H1 (cell line): ENCODE data around the gene STX17. TPM values are rescaled to one million over a fixed set of nuclear protein-coding genes. Genes with fewer than 3 reads are reported as not detected.
A peak's percentile ranks its signal among the peaks of the same experiment; 100 is the strongest.

ENCODE experiments used
- CTCF ChIA-PET: fragments of 300-600 bp; sonication (Branson Sonifier 250); formaldehyde crosslinking; loops from one replicate; lab custom pipeline; 2021; ENCODE audit not compliant: partially characterized antibody; lab: Charles Lee
- POLR2A ChIA-PET: fragments of 300-600 bp; sonication (Branson Sonifier 250); formaldehyde crosslinking; loops from one replicate; lab custom pipeline; 2021; ENCODE audit warnings: inconsistent platforms; ENCODE audit not compliant: partially characterized antibody; lab: Charles Lee
- DNase-seq, 2 experiments: peaks; one replicate each; pipeline versions ENCODE4 v3.0.0 to v3.0.0-alpha.2; 2010 to 2022; ENCODE audit warnings: low spot score in 2 of 2, low read depth in 1 of 2, mixed read lengths in 1 of 2
- FAIRE-seq: peaks from 2 replicates; lab custom pipeline; 2011; peaks lifted over from hg19 to GRCh38; lab: Jason Lieb, UNC
- H2AFZ ChIP-seq: 2 replicates; pipeline ENCODE4 v1.8.1; 2012; ENCODE audit warnings: low read length, inconsistent platforms
- H2AK5ac ChIP-seq: 2 replicates; pipeline ENCODE4 v1.6.1; 2013; ENCODE audit warnings: low read depth, low read length
- H2BK120ac ChIP-seq: replicated peaks from 2 replicates; pipeline ENCODE3; 2013; ENCODE audit warnings: low read depth, low read length, inconsistent platforms
- H2BK12ac ChIP-seq: 2 replicates; pipeline ENCODE4 v1.6.1; 2013; ENCODE audit warnings: low read depth, low read length
- H2BK15ac ChIP-seq: 2 replicates; pipeline ENCODE4 v1.6.1; 2013; ENCODE audit warnings: low read length
- H2BK20ac ChIP-seq: 2 replicates; pipeline ENCODE4 v1.6.1; 2013; ENCODE audit warnings: low read length
- H2BK5ac ChIP-seq: 2 replicates; pipeline ENCODE4 v1.6.1; 2013; ENCODE audit warnings: low read depth, low read length
- H3K14ac ChIP-seq: 2 replicates; pipeline ENCODE4 v1.6.1; 2013; ENCODE audit warnings: inconsistent platforms; ENCODE audit not compliant: insufficient read length
- H3K18ac ChIP-seq: 2 replicates; pipeline ENCODE4 v1.6.1; 2013; ENCODE audit warnings: low read length; ENCODE audit errors: extremely low read depth
- H3K23ac ChIP-seq: 2 replicates; pipeline ENCODE4 v1.6.1; 2013; ENCODE audit warnings: inconsistent platforms; ENCODE audit not compliant: insufficient read length
- H3K23me2 ChIP-seq: 2 replicates; pipeline ENCODE4 v1.6.1; 2013; ENCODE audit warnings: low read depth, low read length
- H3K27ac ChIP-seq: 2 replicates; pipeline ENCODE4 v1.6.1; 2011; ENCODE audit warnings: low read depth, low read length, inconsistent platforms
- H3K27me3 ChIP-seq, 4 experiments: replicated peaks in 1 of 4; 1 replicate in 1 of 4; 2 replicates in 3 of 4; pipeline versions ENCODE4 v1.6.1 to v1.8.1; 2011 to 2013; ENCODE audit warnings: low read length in 3 of 4, mild to moderate bottlenecking in 3 of 4, inconsistent platforms in 2 of 4, mixed read lengths in 2 of 4, moderate library complexity in 1 of 4; ENCODE audit not compliant: control insufficient read depth in 3 of 4, insufficient read depth in 3 of 4; ENCODE audit errors: extremely low read depth in 1 of 4
- H3K36me3 ChIP-seq, 4 experiments: 2 replicates each; pipeline versions ENCODE4 v1.6.1 to v1.8.1; 2011 to 2013; ENCODE audit warnings: mild to moderate bottlenecking in 4 of 4, low read length in 3 of 4, moderate library complexity in 2 of 4, control low read depth in 1 of 4, inconsistent platforms in 1 of 4; ENCODE audit not compliant: insufficient read depth in 4 of 4, control insufficient read depth in 2 of 4
- H3K4ac ChIP-seq: replicated peaks from 2 replicates; pipeline ENCODE3; 2013; ENCODE audit warnings: low read length, low read depth, mixed read lengths, inconsistent platforms; ENCODE audit not compliant: insufficient read length
- H3K4me1 ChIP-seq, 4 experiments: replicated peaks in 1 of 4; 1 replicate in 1 of 4; 2 replicates in 3 of 4; pipeline versions ENCODE4 v1.6.1 to v1.8.1; 2011 to 2013; ENCODE audit warnings: low read length in 3 of 4, inconsistent platforms in 2 of 4, mixed read lengths in 1 of 4; ENCODE audit not compliant: insufficient read depth in 4 of 4, control insufficient read depth in 3 of 4
- H3K4me2 ChIP-seq, 2 experiments: 2 replicates each; pipeline versions ENCODE4 v1.6.1 to v1.8.1; 2011 to 2013; ENCODE audit warnings: low read depth in 2 of 2, low read length in 2 of 2, control low read depth in 1 of 2, inconsistent platforms in 1 of 2, mild to moderate bottlenecking in 1 of 2; ENCODE audit not compliant: insufficient read depth in 1 of 2
- H3K4me3 ChIP-seq, 4 experiments: fragments of 200-600, 300-600 bp in 1 of 4; sonication (generic), shearing (Covaris generic), sonication (Bioruptor Twin) in 1 of 4; 2 replicates each; pipeline versions ENCODE4 v1.5.1 to v1.8.1; 2011 to 2016; ENCODE audit warnings: low read length in 4 of 4, low read depth in 3 of 4, control low read depth in 2 of 4, inconsistent platforms in 2 of 4, mild to moderate bottlenecking in 2 of 4, mixed read lengths in 1 of 4, moderate library complexity in 1 of 4; ENCODE audit not compliant: insufficient read depth in 2 of 4; ENCODE audit errors: extremely low read depth in 1 of 4
- H3K56ac ChIP-seq: replicated peaks from 2 replicates; pipeline ENCODE3; 2013; ENCODE audit warnings: low read depth, mild to moderate bottlenecking, mixed read lengths, low read length, inconsistent platforms; ENCODE audit not compliant: insufficient read length
- H3K79me1 ChIP-seq: 2 replicates; pipeline ENCODE4 v1.6.1; 2013; ENCODE audit warnings: low read depth, low read length, control low read depth
- H3K79me2 ChIP-seq, 2 experiments: 2 replicates each; pipeline versions ENCODE4 v1.6.1 to v1.8.1; 2012 to 2013; ENCODE audit warnings: low read length in 2 of 2, mild to moderate bottlenecking in 2 of 2, inconsistent platforms in 1 of 2; ENCODE audit not compliant: insufficient read depth in 2 of 2, control insufficient read depth in 1 of 2
- H3K9ac ChIP-seq, 4 experiments: replicated peaks in 1 of 4; 1 replicate in 1 of 4; 2 replicates in 3 of 4; pipeline versions ENCODE4 v1.6.1 to v1.8.1; 2011 to 2013; ENCODE audit warnings: low read depth in 3 of 4, low read length in 3 of 4, control low read depth in 2 of 4, mild to moderate bottlenecking in 2 of 4, moderate library complexity in 2 of 4, inconsistent platforms in 1 of 4; ENCODE audit errors: extremely low read depth in 1 of 4
- H3K9me3 ChIP-seq, 2 experiments: 2 replicates each; pipeline versions ENCODE4 v1.6.1 to v1.8.1; 2012 to 2013; ENCODE audit warnings: mild to moderate bottlenecking in 2 of 2, moderate library complexity in 2 of 2, control low read depth in 1 of 2, inconsistent platforms in 1 of 2, low read depth in 1 of 2, low read length in 1 of 2, mixed read lengths in 1 of 2; ENCODE audit not compliant: insufficient read depth in 2 of 2
- H4K20me1 ChIP-seq, 2 experiments: replicated peaks in 1 of 2; 2 replicates each; pipeline versions ENCODE3 to v1.8.1; 2011 to 2013; ENCODE audit warnings: inconsistent platforms in 2 of 2, low read length in 2 of 2, mild to moderate bottlenecking in 1 of 2; ENCODE audit not compliant: insufficient read depth in 2 of 2, control insufficient read depth in 1 of 2
- H4K5ac ChIP-seq: 2 replicates; pipeline ENCODE4 v1.6.1; 2013; ENCODE audit warnings: low read length, low read depth, mixed read lengths, inconsistent platforms; ENCODE audit not compliant: insufficient read length
- H4K8ac ChIP-seq: 2 replicates; pipeline ENCODE4 v1.8.0; 2013; ENCODE audit warnings: mild to moderate bottlenecking, moderate library complexity, low read length, inconsistent platforms; ENCODE audit not compliant: insufficient read depth; ENCODE audit errors: extremely low read depth
- H4K91ac ChIP-seq: replicated peaks from 2 replicates; pipeline ENCODE3; 2013; ENCODE audit warnings: low read length, mixed read lengths, inconsistent platforms; ENCODE audit not compliant: insufficient read length
- BRCA1 ChIP-seq: IDR thresholded peaks from 2 replicates; pipeline ENCODE4 v1.6.1; 2012; ENCODE audit warnings: low read depth, low read length, improper control_type of control experiment
- CHD2 ChIP-seq: IDR thresholded peaks from 2 replicates; pipeline ENCODE4 v1.6.1; 2012; ENCODE audit warnings: low read length, improper control_type of control experiment
- EP300 ChIP-seq, 2 experiments: IDR thresholded peaks; 1 replicate in 1 of 2; 2 replicates in 1 of 2; pipeline ENCODE4 v1.6.1; 2011 to 2012; ENCODE audit warnings: low read depth in 2 of 2, low read length in 2 of 2, mild to moderate bottlenecking in 2 of 2, borderline replicate concordance in 1 of 2, inconsistent platforms in 1 of 2, moderate library complexity in 1 of 2
- HDAC6 ChIP-seq: IDR thresholded peaks from one replicate; pipeline ENCODE4 v1.7.1; 2012; ENCODE audit warnings: low read depth, mild to moderate bottlenecking, inconsistent platforms, low read length, moderate library complexity
- JUN ChIP-seq: IDR thresholded peaks from 2 replicates; pipeline ENCODE4 v1.6.1; 2011; ENCODE audit warnings: low read depth, mild to moderate bottlenecking, improper control_type of control experiment, low read length
- RAD21 ChIP-seq, 2 experiments: IDR thresholded peaks in 1 of 2; conservative IDR thresholded peaks in 1 of 2; 2 replicates each; pipeline ENCODE4 v1.6.1; 2011; ENCODE audit warnings: low read depth in 2 of 2, low read length in 2 of 2, improper control_type of control experiment in 1 of 2, inconsistent platforms in 1 of 2, mild to moderate bottlenecking in 1 of 2, moderate library complexity in 1 of 2
- SAP30 ChIP-seq: fragments of 300-600 bp; sonication (generic); IDR thresholded peaks from 2 replicates; pipeline ENCODE4 v1.7.1; 2012; ENCODE audit warnings: low read length, moderate library complexity, mild to moderate bottlenecking, inconsistent platforms; ENCODE audit not compliant: insufficient read depth, insufficient replicate concordance
- SUZ12 ChIP-seq: fragments of 200-600 bp; sonication (generic); IDR thresholded peaks from 2 replicates; pipeline ENCODE4 v1.6.1; 2012; ENCODE audit warnings: mild to moderate bottlenecking, inconsistent platforms, low read length, moderate library complexity, mixed read lengths
- TAF1 ChIP-seq: IDR thresholded peaks from 2 replicates; pipeline ENCODE4 v1.6.1; 2011; ENCODE audit warnings: mild to moderate bottlenecking, low read depth, low read length
- TAF7 ChIP-seq: optimal IDR thresholded peaks from 2 replicates; pipeline ENCODE3; 2011; ENCODE audit warnings: low read depth, mild to moderate bottlenecking, inconsistent platforms, low read length, moderate library complexity, borderline replicate concordance
- TBP ChIP-seq: IDR thresholded peaks from 2 replicates; pipeline ENCODE4 v1.6.1; 2011; ENCODE audit warnings: low read depth, low read length, improper control_type of control experiment
- TCF12 ChIP-seq: IDR thresholded peaks from 2 replicates; pipeline ENCODE4 v1.6.1; 2011; ENCODE audit warnings: low read depth, mild to moderate bottlenecking, low read length
- TEAD4 ChIP-seq: IDR thresholded peaks from 2 replicates; pipeline ENCODE4 v1.6.1; 2012; ENCODE audit warnings: low read depth, low read length, inconsistent platforms, mixed read lengths
- ZNF274 ChIP-seq: IDR thresholded peaks from 2 replicates; pipeline ENCODE4 v1.7.0; 2012; ENCODE audit warnings: low read length, borderline replicate concordance; ENCODE audit errors: extremely low read depth
- WGBS, 2 experiments: shearing (Covaris generic) in 1 of 2; methylation state at CpG; one replicate each; pipeline versions ENCODE4 v1.1.6 to v1.1.7; 2013 to 2015; ENCODE audit warnings: low lambda C conversion rate in 2 of 2, mixed read lengths in 2 of 2, inconsistent platforms in 1 of 2, low coverage in 1 of 2, missing lambda C conversion rate in 1 of 2; ENCODE audit not compliant: insufficient replicate concordance in 2 of 2, insufficient coverage in 1 of 2, insufficient read length in 1 of 2; ENCODE audit errors: extremely low coverage in 1 of 2, missing lambda C conversion rate in 1 of 2; 5-methylcytosine and 5-hydroxymethylcytosine counted together
- polyA plus RNA-seq, 7 experiments: library from polyadenylated mRNA; depleted of rRNA in 3 of 7; stranded (reverse) in 5 of 7; unstranded in 2 of 7; fragments of >200 nt in 5 of 7; fragments of 200-250 nt in 2 of 7; gene quantifications; 1 replicate in 5 of 7; 2 replicates in 1 of 7; 4 replicates in 1 of 7; pipeline versions ENCODE4 v1.2.1 to v1.2.3, GENCODE V29; 2011 to 2013; ENCODE audit warnings: missing spikeins in 2 of 7, mixed read lengths in 2 of 7
- total RNA-seq: library from RNA; stranded (reverse); fragmentation: NEBNext Ultra II Directional; extraction: Animal tissue kit (Norgen Biotek cat#: 25700); gene quantifications from 2 replicates; pipeline ENCODE4 v1.2.1, GENCODE V29; 2021

STX17 gene
- total and polyA plus RNA-seq, 2 of the 8 experiments (the other 6 are each of a cell fraction or from before 2014, with no cell fraction given): 4.5 to 16.3 TPM

DNA sequence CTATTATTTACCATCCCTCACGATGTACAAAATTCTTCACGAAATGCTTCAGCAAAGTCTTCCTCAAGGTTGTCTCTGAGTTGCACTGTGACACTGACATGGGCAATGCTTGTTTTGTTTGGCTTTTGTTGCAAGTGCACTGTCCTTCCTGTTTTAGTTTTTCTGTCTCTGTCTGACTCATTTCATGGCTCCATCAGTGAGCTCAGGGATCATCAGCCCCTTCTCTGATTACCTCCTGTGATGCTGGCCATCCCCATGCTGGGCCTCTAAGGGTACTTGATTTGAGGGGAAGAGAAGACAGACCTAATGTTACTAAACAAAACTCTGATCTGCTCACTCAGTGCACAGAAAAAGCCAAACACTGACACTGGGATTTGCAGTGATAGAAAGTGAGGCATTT, 37.6 kb upstream of the STX17 start:
- no peak overlapping the region for H3K4me2 ChIP-seq
- no peak for TF ChIP-seq TAF7
- no peak for TF ChIP-seq BRCA1
- no peak for TF ChIP-seq RAD21 (IDR thresholded peaks at IDR 0.05 in 1 of 2, conservative IDR thresholded peaks at IDR 0.05 in 1 of 2; ENCODE audit: low read depth in 2 of 2, low read length in 2 of 2)
- no peak for TF ChIP-seq JUN
- no peak for TF ChIP-seq TBP
- TF ChIP-seq SUZ12: no peak
- TF ChIP-seq EP300 (IDR thresholded peaks at IDR 0.05; ENCODE audit: borderline replicate concordance in 1 of 2, low read depth in 2 of 2, low read length in 2 of 2): no peak
- TF ChIP-seq CHD2: no peak
- TF ChIP-seq TCF12: no peak
- TF ChIP-seq ZNF274: no peak
- no peak for TF ChIP-seq SAP30
- TF ChIP-seq TAF1: no peak
- TF ChIP-seq TEAD4: no peak
- TF ChIP-seq HDAC6: no peak

More for the DNA sequence above, 37.6 kb upstream of the STX17 start:
- ChIA-PET POLR2A (interaction anchor here (0.6 kb wide), 1 partner anchor 548 kb away, joined by 4 read pairs; no protein-coding TSS in a partner anchor), CTCF (interaction anchor here (11.1 kb wide), 1 partner anchor 12 kb away, joined by 51 read pairs; no protein-coding TSS in a partner anchor)
- H3K14ac ChIP-seq: no peak overlapping the region
- H2BK120ac ChIP-seq: no peak overlapping the region
- H4K20me1 ChIP-seq: no peaks in the 10 kb centered on the region
- no peak overlapping the region for H3K18ac ChIP-seq
- H2AK5ac ChIP-seq: no peak overlapping the region
- no peak overlapping the region for H2BK5ac ChIP-seq
- no peaks in the 10 kb centered on the region for H3K79me2 ChIP-seq
- H3K4me1 ChIP-seq: 0 out of 7 replicates have a peak, but pooled peaks cover 0 to 3% (median 0%) of the 10 kb centered on the region in 4 experiments
- H3K79me1 ChIP-seq: no peaks in the 10 kb centered on the region
- H3K9me3 ChIP-seq: no peaks in the 10 kb centered on the region
- no peak overlapping the region for H4K8ac ChIP-seq
- 97% methylated on average over 2 of the region's 2 CpGs; no CpG with 5 or more reads in 1 of the 2 experiments for WGBS, 2 experiments
- H3K4ac ChIP-seq: no peak overlapping the region
- H3K36me3 ChIP-seq: no peaks in the 10 kb centered on the region
- DNase-seq (no peak), FAIRE-seq (no peak)
- no peak overlapping the region for H3K56ac ChIP-seq
- H3K9ac ChIP-seq: no peak overlapping the region
- H3K27me3 ChIP-seq: no peaks in the 10 kb centered on the region
- 0 out of 2 replicates have a peak overlapping the region, but pooled peaks have one; percentile 9 for H2AFZ ChIP-seq
- H3K23me2 ChIP-seq: no peaks in the 10 kb centered on the region; the same call in 1 of the 2 replicates
- no peak overlapping the region for H2BK12ac ChIP-seq
- peak overlapping the region; percentile 73; the same call in 1 of the 2 replicates for H2BK20ac ChIP-seq
- no peak overlapping the region for H4K5ac ChIP-seq
- no peak overlapping the region for H3K27ac ChIP-seq
- no peak overlapping the region for H2BK15ac ChIP-seq
- H4K91ac ChIP-seq: no peak overlapping the region
- no peak overlapping the region for H3K23ac ChIP-seq
- no peak overlapping the region for H3K4me3 ChIP-seq
